ENCODE data around the gene TAX1BP3. TPM values are rescaled to one million over a fixed set of nuclear protein-coding genes. Genes with fewer than 3 reads are reported as not detected.
A peak's percentile ranks its signal among the peaks of the same experiment; 100 is the strongest.

TAX1BP3 gene
- total RNA-seq, 2 donors from 2014 or later, result 72.9 to 82.7 TPM

- H3K27ac ChIP-seq, result peak overlapping the region in 1 of 4 donors; percentile 96
- peak overlapping the region; percentile 71 to 100 for H3K4me3 ChIP-seq
- ATAC-seq (no peak), DNase-seq (no peak)
- intact Hi-C loops (cut with DNase I), result no loop called here
- H3K27me3 ChIP-seq, result no peaks in the 10 kb centered on the region
- H3K36me3 ChIP-seq (replicated peaks in 1 of 2; ENCODE audit: insufficient read depth in 1 of 2, low read depth in 2 of 2), result no peaks in the 10 kb centered on the region
- TF ChIP-seq POLR2A (IDR thresholded peaks at IDR 0.05) (no peak), CTCF (IDR thresholded peaks at IDR 0.05) (no peak)
- no peaks in the 10 kb centered on the region for H3K9me3 ChIP-seq
- WGBS, 2 donors, result 37 to 40% methylated on average over 12 of the region's 12 CpGs
- peaks cover 42% of the 10 kb centered on the region for H3K4me1 ChIP-seq
Observed at GRCh38 chr17:3669548-3669947, 1.2 kb upstream of the TAX1BP3 start.

DNA sequence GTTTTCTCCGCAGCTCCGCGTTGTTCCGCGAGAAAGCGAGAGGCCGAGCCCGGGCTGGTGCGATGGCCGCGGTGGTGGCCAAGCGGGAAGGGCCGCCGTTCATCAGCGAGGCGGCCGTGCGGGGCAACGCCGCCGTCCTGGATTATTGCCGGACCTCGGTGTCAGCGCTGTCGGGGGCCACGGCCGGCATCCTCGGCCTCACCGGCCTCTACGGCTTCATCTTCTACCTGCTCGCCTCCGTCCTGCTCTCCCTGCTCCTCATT lies 638 bp upstream of the TAX1BP3 start:
- Histone ChIP-seq H3K27me3 (no peaks in the 10 kb centered on the region), H3K36me3 (replicated peaks in 1 of 2; ENCODE audit: insufficient read depth in 1 of 2, low read depth in 2 of 2) (no peaks in the 10 kb centered on the region), H3K4me3 (peak overlapping the region; percentile 71 to 100), H3K4me1 (peaks cover 42% of the 10 kb centered on the region), H3K9me3 (no peaks in the 10 kb centered on the region), H3K27ac (peak overlapping the region; percentile 96 to 100 (median 100))
- DNase-seq (no peak), ATAC-seq (no peak)
- WGBS, 2 donors, result 0% methylated on average over 2 to 32 of the region's 32 CpGs
- intact Hi-C loops (cut with DNase I), result no loop called here
- no peak for TF ChIP-seq POLR2A (IDR thresholded peaks at IDR 0.05)
- TF ChIP-seq CTCF (IDR thresholded peaks at IDR 0.05), result no peak

DNA sequence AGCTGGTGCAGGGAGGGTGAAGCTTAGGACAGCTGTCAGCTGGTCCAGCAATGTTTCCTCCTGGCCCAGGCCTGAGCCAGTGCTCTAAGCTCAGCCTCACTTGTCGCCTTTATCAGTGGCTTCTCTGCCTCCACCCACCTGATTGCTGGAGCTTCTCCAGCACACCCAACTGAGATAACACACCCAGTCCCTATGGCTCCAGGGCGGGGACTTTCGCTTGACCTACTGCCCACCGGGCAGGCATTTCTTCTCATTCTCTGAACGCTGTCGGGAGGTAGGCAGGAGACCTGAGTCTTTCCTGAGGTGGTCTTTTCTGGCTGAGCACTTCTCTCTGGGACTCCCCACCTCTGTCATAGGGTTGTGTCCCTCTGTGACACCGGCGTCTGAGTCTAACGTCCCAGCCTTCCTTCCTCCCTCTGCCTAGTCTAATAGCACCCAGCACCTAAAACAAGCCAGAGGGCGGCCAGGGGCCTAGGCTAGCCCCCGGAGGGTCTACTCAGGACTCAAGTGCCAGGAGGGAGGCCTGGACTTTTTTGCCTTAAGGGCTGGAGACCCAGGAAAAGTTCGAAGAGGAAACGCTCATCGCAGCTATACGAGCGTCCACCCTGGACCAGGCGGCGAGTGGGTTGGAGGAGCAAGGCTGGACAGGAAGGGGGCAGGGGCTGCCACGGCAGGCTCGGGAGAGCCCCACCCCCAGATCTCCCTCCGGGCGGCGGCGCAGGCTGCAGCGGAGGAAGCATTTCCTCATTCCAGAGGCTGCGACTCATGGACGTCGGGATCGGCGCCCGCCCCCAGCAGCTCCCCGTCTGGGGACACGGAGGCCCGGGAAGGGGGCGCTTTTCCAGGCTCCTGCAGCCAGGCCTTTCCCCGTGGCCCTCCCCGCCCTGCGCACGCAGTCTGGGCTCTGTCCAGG lies 756 bp downstream of the TAX1BP3 start:
- DNase-seq (peak; percentile 87 to 91 (median 88)), ATAC-seq (peak; percentile 81)
- H3K27me3 ChIP-seq, result no peaks in the 10 kb centered on the region
- intact Hi-C loops (cut with DNase I), result no loop called here
- no peak for TF ChIP-seq CTCF (IDR thresholded peaks at IDR 0.05)
- TF ChIP-seq POLR2A (IDR thresholded peaks at IDR 0.05), result no peak
- no peaks in the 10 kb centered on the region for H3K9me3 ChIP-seq
- H3K4me1 ChIP-seq, result peaks cover 42% of the 10 kb centered on the region
- peak overlapping the region; percentile 96 to 100 (median 100) for H3K27ac ChIP-seq
- H3K4me3 ChIP-seq, result peak overlapping the region; percentile 72 to 83
- peaks cover 6 to 10% of the 10 kb centered on the region in 2 donors for H3K36me3 ChIP-seq (replicated peaks in 1 of 2; ENCODE audit: insufficient read depth in 1 of 2, low read depth in 2 of 2)
- 2 to 4% methylated on average over 12 to 37 of the region's 39 CpGs for WGBS, 2 donors

DNA sequence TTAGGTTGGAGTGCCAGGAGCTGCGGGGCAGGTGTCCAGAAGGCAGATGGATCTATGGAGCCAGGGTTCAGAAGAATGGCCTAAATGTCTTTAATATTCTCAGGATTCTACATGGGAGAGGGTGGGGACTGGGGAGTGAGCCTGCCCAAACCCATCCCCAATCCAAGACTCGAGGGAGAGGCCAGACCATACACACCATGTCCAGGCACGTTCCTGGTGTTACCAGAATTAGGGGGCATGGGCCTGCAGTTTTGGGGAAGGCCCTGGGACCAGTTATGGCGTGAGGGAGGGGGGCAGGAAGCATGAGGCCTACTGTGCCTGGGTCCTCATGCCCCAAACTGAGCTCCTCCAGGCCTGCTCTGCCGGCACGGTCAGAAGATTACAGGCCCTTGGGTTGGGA lies 1.9 kb downstream of the TAX1BP3 start:
- peaks cover 6 to 10% of the 10 kb centered on the region in 2 donors for H3K36me3 ChIP-seq (replicated peaks in 1 of 2; ENCODE audit: insufficient read depth in 1 of 2, low read depth in 2 of 2)
- TF ChIP-seq POLR2A (IDR thresholded peaks at IDR 0.05), result no peak
- TF ChIP-seq CTCF (IDR thresholded peaks at IDR 0.05), result no peak
- H3K9me3 ChIP-seq, result no peaks in the 10 kb centered on the region
- DNase-seq (no peak), ATAC-seq (no peak)
- peaks cover 42% of the 10 kb centered on the region for H3K4me1 ChIP-seq
- no peak overlapping the region for H3K4me3 ChIP-seq
- H3K27me3 ChIP-seq, result no peaks in the 10 kb centered on the region
- H3K27ac ChIP-seq, result peak overlapping the region; percentile 21 to 100 (median 98)
- intact Hi-C loops (cut with DNase I), result no loop called here
- 65 to 85% methylated on average over 6 of the region's 6 CpGs for WGBS, 2 donors

GRCh38 chr17:3665834-3666233 lies 2.5 kb downstream of the TAX1BP3 start:
- intact Hi-C loops (cut with DNase I), result no loop called here
- Histone ChIP-seq H3K27ac (peak overlapping the region in 1 of 4 donors; percentile 34), H3K4me3 (no peak overlapping the region), H3K9me3 (no peaks in the 10 kb centered on the region), H3K27me3 (no peaks in the 10 kb centered on the region), H3K36me3 (replicated peaks in 1 of 2; ENCODE audit: insufficient read depth in 1 of 2, low read depth in 2 of 2) (peaks cover 6 to 10% of the 10 kb centered on the region in 2 donors), H3K4me1 (peaks cover 42% of the 10 kb centered on the region)
- WGBS, 2 donors, result 58 to 71% methylated on average over 5 of the region's 5 CpGs
- DNase-seq (no peak), ATAC-seq (no peak)
- TF ChIP-seq POLR2A (IDR thresholded peaks at IDR 0.05), result no peak
- no peak for TF ChIP-seq CTCF (IDR thresholded peaks at IDR 0.05)

Measured in body of pancreas (tissue), 4 donors.